ENCODE results near the gene KLHL42. TPM values are rescaled to one million over a fixed set of nuclear protein-coding genes. Genes with fewer than 3 reads are reported as not detected.

The KLHL42 gene
- total and polyA plus RNA-seq, 2 of the 8 experiments (the other 6 are each of a cell fraction or from before 2014, with no cell fraction given), result 13.6 to 21.6 TPM

- no peaks in the 10 kb centered on the region for H3K36me3 ChIP-seq (ENCODE audit: control insufficient read depth in 2 of 4, insufficient read depth in 4 of 4, low read length in 3 of 4)
- CTCF ChIA-PET (ENCODE audit: partially characterized antibody), result no interaction called here
- FAIRE-seq, result no peak
- no peak for TF ChIP-seq ATF3 (IDR thresholded peaks at IDR 0.05; ENCODE audit: insufficient read depth, low read depth, low read length)
- TF ChIP-seq TBP (IDR thresholded peaks at IDR 0.05; ENCODE audit: low read depth, low read length), result no peak
- no peak for TF ChIP-seq ATF2 (IDR thresholded peaks at IDR 0.05; ENCODE audit: low read length)
- TF ChIP-seq JUN (IDR thresholded peaks at IDR 0.05; ENCODE audit: low read depth, low read length), result no peak
- TF ChIP-seq SIRT6 (IDR thresholded peaks at IDR 0.05; ENCODE audit: low read length), result no peak
- no peak for TF ChIP-seq BACH1 (IDR thresholded peaks at IDR 0.05; ENCODE audit: low read length)
- TF ChIP-seq KDM5A (IDR thresholded peaks at IDR 0.05; ENCODE audit: low read length), result no peak
Measured at GRCh38 chr12:27772328-27773049, 7.5 kb upstream of the KLHL42 start.

More at GRCh38 chr12:27772328-27773049, 7.5 kb upstream of the KLHL42 start:
- Histone ChIP-seq H3K27me3 (replicated peaks in 1 of 4; ENCODE audit: control insufficient read depth in 3 of 4, extremely low read depth in 1 of 4, insufficient read depth in 3 of 4, low read length in 3 of 4) (no peaks in the 10 kb centered on the region), H3K56ac (replicated peaks; ENCODE audit: insufficient read length, low read depth, low read length) (no peak overlapping the region), H4K8ac (ENCODE audit: extremely low read depth, insufficient read depth, low read length) (no peak overlapping the region), H2BK5ac (ENCODE audit: low read depth, low read length) (no peak overlapping the region), H2BK12ac (ENCODE audit: low read depth, low read length) (no peak overlapping the region), H2BK20ac (ENCODE audit: low read length) (no peak overlapping the region), H2AFZ (ENCODE audit: low read length) (no peak overlapping the region), H4K20me1 (replicated peaks in 1 of 2; ENCODE audit: control insufficient read depth in 1 of 2, insufficient read depth in 2 of 2, low read length in 2 of 2) (no peaks in the 10 kb centered on the region), H3K79me1 (ENCODE audit: low read depth, low read length) (no peaks in the 10 kb centered on the region), H3K9me3 (ENCODE audit: insufficient read depth in 2 of 2, low read depth in 1 of 2, low read length in 1 of 2) (no peaks in the 10 kb centered on the region), H3K23me2 (ENCODE audit: low read depth, low read length) (no peaks in the 10 kb centered on the region), H3K18ac (ENCODE audit: extremely low read depth, low read length) (no peak overlapping the region), H3K9ac (replicated peaks in 1 of 4; ENCODE audit: extremely low read depth in 1 of 4, low read depth in 3 of 4, low read length in 3 of 4) (no peak overlapping the region), H2AK5ac (ENCODE audit: low read depth, low read length) (no peak overlapping the region), H2BK120ac (replicated peaks; ENCODE audit: low read depth, low read length) (no peak overlapping the region), H3K4me2 (ENCODE audit: insufficient read depth in 1 of 2, low read depth in 2 of 2, low read length in 2 of 2) (no peak overlapping the region), H3K79me2 (ENCODE audit: control insufficient read depth in 1 of 2, insufficient read depth in 2 of 2, low read length in 2 of 2) (no peaks in the 10 kb centered on the region), H4K5ac (ENCODE audit: insufficient read length, low read depth, low read length) (no peak overlapping the region), H3K27ac (ENCODE audit: low read depth, low read length) (no peak overlapping the region), H3K14ac (ENCODE audit: insufficient read length) (no peak overlapping the region), H3K4ac (replicated peaks; ENCODE audit: insufficient read length, low read depth, low read length) (no peak overlapping the region), H2BK15ac (ENCODE audit: low read length) (no peak overlapping the region), H3K4me3 (ENCODE audit: extremely low read depth in 1 of 4, insufficient read depth in 2 of 4, low read depth in 3 of 4, low read length in 4 of 4) (no peak overlapping the region), H3K23ac (ENCODE audit: insufficient read length) (no peak overlapping the region), H3K4me1 (replicated peaks in 1 of 4; ENCODE audit: control insufficient read depth in 3 of 4, insufficient read depth in 4 of 4, low read length in 3 of 4) (no peaks in the 10 kb centered on the region), H4K91ac (replicated peaks; ENCODE audit: insufficient read length, low read length) (no peak overlapping the region)
- WGBS, 2 experiments (ENCODE audit: extremely low coverage in 1 of 2, insufficient coverage in 1 of 2, insufficient read length in 1 of 2, insufficient replicate concordance in 2 of 2, low coverage in 1 of 2, low lambda C conversion rate in 2 of 2, missing lambda C conversion rate in 1 of 2), result 86% methylated on average over 5 of the region's 5 CpGs; no CpG with 5 or more reads in 1 of the 2 experiments
- POLR2A ChIA-PET (ENCODE audit: partially characterized antibody), result interaction anchor here (1.1 kb wide), 1 partner anchor 8 kb away, joined by 4 read pairs; no protein-coding TSS in a partner anchor
- no peak for DNase-seq (ENCODE audit: low read depth in 1 of 2, low spot score in 2 of 2)

Measured in H1 (cell line).